Muscle of arm (tissue), 12 donors: ENCODE results near the gene C1QL1. TPM values are rescaled to one million over a fixed set of nuclear protein-coding genes. Genes with fewer than 3 reads are reported as not detected.

Source experiments
- DNase-seq: peaks from one replicate; pipeline ENCODE4 v3.0.0-alpha.2; 2013
- polyA plus RNA-seq, 12 donors: library from polyadenylated mRNA; unstranded; fragments of 120-200 nt; gene quantifications; one replicate each; pipeline ENCODE4 v1.2.1, GENCODE V29; 2013; ENCODE audit not compliant: insufficient read length in 12 of 12

The C1QL1 gene
- polyA plus RNA-seq, 12 donors, result 1.2 to 8.8 (median 1.9) TPM; not detected in 1

DNA sequence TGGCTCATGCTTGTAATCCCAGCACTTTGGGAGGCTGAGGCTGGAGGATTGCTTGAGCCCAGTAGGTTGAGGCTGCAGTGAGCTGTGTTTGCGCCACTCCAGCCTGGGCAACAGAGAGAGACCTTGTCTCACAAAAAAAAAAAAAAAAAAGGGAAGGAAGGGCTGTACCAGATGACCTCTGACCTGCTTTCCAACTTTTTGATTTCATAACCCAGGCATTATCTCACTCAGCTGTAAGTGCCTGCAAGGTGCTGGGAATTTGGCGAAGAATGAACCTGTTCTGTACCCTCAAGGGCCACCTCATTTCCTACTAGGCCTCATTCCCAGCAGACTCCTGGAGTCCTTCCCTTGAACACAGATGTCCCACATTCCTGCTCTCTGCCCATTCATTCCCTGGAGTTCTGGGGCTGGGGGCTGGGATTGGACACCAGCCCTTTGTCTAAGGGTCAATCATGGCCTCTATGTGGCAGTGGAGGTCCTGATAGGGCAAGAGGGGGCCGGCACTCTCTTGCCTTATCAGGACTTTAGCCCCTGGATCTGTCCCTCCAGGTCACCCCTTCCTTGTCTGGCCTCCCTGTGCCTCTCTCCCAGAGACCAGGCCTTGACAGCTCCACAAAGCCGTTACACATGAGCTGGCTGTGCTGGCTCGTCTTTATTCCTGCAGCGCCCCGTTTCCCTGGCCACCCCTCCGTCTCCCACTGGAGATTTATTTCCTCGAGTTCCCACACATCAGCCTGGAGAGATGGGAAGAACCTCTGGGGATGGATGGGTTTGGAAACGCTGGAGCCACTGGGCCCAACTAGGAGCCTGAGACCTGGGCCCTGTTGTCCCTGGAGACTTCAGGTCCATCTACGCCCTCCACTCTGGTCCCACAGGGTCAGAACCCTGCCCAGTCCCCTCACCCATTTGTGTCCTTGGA lies 52.0 kb downstream of the C1QL1 start:
- no peak for DNase-seq

DNA sequence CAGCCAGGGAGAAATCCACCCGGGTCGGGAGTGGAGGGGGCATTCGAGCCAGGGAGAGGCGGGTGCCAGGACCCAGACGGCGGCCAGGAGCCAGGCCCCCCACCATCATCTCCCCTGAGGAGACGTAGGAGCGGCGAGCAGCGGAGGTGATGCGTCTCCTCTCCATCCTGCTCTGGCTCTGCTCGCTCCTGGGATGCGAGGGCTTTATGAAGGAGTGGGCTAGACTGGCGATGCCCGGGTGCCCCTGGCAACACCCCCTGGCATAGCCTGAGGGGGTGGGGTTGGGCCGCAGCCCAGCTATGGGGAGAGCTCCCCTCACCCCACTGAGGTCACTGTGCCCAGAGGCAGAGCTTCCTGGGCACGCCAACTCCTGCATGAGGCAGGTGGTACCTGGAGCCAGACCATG lies 52.8 kb downstream of the C1QL1 start, which contains the start of gene GFAP:
Gene GFAP (minus strand): TSS at position 180 of the 406 bp plus-strand sequence. CDS start 14 bp downstream, at position 166.
- DNase-seq, result no peak

DNA sequence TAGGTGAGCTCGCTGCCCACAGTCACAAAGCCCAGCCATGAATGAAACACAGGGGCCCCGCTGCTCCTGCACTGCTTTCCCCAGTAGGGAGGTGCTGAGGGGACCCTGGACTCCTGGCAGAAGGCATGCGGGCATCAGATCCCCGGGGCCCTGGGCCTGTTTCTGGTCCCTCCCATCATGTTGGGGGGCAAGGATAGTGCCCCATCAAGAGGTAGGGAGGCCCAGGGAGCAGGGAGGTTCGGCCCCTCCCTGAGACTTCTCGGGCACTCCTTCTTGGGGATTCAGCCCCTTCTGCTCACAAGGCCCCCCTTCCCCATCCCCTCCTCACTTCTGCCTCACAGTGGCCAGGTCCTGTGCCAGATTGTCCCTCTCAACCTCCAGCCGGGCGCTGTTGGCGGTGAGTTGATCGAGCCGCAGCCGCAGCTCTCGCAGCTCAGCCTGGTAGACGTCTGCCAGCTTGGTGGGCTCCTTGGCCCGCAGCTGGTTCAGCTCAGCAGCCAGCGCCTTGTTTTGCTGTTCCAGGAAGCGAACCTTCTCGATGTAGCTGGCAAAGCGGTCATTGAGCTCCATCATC lies 53.3 kb downstream of the C1QL1 start:
- no peak for DNase-seq

DNA sequence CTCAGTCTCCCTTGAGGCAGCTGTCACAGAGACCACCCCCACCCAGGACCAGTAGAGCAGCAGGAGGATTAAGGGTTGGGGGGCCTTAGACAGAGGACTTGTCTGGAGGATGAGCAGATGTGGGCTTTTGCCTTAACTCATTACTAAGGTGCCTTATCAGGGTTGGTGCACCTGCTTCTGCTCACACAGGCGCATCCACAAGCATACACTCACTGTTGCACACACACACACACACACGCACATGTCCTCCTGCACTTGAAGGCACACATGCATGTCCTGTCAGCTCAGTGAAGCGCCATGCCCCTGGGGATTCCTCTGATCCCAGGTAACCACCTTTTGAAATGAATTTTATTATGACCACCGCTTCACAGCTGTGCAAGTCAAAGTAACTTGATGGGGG lies 54.0 kb downstream of the C1QL1 start:
- no peak for DNase-seq

DNA sequence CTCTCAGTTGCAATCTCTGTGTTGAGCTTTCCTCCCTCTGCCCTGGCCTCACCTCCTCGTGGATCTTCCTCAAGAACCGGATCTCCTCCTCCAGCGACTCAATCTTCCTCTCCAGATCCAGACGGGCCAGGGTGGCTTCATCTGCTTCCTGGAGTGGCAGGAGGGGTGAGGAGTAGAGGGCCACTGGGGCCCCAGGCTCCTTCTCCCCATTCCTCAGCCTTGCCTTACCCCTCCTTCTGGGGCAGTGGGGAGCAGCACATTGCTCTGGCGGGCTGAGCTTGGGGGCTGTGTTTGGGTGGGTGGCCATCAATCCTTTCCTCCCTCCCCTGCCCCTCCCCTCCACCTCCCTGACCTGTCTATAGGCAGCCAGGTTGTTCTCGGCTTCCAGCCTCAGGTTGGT lies 54.4 kb downstream of the C1QL1 start:
- no peak for DNase-seq

DNA sequence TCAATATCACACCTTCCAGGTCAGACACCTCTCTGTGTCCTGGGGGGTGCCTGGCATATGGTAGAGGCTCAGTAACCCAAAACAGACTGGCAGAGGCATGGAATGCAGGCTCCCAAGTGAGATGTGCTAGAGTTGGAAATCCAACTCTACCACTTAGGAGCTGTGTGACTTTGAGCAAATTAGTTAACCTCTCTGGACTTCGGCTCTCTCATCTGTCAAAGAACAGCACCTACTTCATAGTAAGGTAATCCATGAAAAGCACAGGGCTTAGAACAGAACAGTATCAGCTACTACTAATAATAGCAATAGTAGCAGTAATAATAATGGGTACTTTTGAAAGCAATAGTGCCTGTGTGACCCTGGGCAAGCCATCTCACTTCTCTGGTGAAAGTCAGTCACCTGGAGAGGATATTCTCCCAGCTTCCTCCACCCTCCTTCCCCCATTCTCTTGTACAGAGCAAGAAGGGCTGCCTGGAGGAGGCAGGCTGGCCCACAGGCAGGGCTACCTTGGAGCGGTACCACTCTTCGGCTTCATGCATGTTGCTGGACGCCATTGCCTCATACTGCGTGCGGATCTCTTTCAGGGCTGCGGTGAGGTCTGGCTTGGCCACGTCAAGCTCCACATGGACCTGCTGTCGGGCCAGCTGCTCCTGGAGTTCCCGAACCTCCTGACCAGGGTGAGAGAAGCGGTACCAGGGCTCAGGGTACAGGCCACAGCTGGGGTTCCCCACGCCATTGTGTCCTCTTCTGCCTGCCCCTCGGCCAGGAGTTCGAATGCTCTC lies 55.1 kb downstream of the C1QL1 start:
- no peak for DNase-seq

DNA sequence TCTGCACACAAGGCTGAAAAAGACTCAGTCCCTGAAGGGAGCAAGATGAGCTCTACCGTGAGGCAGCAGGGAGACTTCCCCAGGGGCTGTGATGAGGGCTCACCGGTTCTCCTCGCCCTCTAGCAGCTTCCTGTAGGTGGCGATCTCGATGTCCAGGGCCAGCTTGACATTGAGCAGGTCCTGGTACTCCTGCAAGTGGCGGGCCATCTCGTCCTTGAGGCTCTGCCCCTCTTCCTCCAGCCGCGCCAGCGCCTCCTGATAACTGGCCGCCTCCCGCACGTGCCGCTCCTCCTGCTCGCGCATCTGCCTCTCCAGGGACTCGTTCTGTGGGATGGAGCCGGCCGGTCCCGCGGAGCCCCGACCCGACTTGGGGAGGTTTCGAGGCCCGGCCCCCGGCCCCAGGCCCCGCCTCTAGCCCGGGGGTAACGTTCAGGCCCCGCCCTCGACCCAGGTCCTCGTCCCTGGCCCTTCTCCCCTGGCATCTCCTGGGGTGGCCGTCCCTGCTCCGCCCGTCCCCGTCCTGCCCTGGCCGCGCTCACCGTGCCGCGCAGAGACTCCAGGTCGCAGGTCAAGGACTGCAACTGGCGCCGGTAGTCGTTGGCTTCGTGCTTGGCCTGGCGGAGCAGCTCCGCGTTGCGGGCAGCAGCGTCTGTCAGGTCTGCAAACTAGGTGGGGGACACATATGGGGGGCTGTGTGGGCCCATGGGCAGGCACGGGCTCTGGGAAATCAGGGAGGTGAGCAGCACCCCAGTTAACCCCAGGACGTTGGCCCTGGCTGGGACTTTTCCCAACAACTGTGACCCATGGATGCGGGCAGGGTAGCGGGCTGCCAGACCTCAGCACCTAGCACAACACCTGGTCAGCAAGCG lies 56.7 kb downstream of the C1QL1 start:
- DNase-seq, result no peak

DNA sequence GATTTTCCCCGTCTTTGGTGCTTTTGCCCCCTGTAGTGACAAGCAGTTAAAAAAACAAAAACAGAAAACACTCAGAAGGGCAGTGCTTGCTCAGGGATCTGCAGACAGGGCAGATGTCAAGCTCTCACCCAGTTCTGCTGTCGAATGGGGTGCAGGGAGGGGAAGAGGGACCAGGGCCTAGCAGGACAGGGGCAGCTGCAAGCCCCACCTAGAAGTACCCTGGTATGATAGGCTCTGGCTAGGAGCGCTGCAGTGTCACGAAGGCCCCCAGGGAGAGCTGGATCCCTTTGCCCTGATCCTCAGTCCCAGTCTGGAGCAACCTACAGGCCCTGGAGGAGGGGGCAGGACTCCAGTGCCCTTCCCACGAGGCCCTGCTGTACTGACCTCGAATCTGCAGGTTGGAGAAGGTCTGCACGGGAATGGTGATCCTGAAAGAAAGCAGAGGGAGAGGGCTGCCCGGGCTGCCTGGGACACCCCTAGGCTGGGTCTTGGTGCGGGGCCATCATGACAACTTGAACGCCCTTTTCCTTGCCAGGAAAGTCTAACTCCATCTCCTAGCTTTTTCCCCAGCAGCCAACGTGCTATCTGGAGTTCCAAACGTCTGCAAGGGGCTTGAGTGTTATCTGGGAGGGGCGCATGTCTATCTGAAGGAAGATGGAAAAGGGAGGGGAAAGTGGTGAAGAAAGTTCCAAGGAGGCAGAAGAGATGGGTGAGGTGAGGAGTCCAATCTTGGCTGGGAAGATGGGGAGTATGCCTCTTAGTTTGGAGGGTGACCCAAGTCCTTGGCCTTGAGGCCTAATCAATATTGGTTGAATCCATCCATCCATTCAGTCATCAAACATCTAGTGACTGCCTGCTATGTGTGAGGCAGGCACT lies 57.6 kb downstream of the C1QL1 start:
- DNase-seq, result no peak

Other genes starting within 250 kb of the C1QL1 start
- gene ADAM11, start 209.3 kb downstream of the C1QL1 start, polyA plus RNA-seq, result 1 to 10 TPM in 8 of 12 donors, under 1 TPM in 2, not detected in 2; 0.96 to 4.1 (median 1.8) TPM
- 10 to 100 TPM in 11 of 12 donors, not detected in 1; 16.3 to 32.0 (median 21.9) TPM for gene GJC1, start 138.0 kb downstream of the C1QL1 start, polyA plus RNA-seq
- 1 to 10 TPM in 10 of 12 donors, not detected in 2; 2.5 to 6.5 (median 4.0) TPM for gene HIGD1B, start 120.4 kb downstream of the C1QL1 start, polyA plus RNA-seq
- 100 to 1,000 TPM in 1 of 12 donors, 10 to 100 TPM in 10, not detected in 1; 59.8 to 132 (median 68.8) TPM for gene EFTUD2, start 68.9 kb downstream of the C1QL1 start, polyA plus RNA-seq
- 1 to 10 TPM in 4 of 12 donors, under 1 TPM in 5, not detected in 3; 0.23 to 2.5 (median 0.68) TPM for gene GFAP, start 52.8 kb downstream of the C1QL1 start, polyA plus RNA-seq
- 10 to 100 TPM in 3 of 12 donors, 1 to 10 TPM in 8, not detected in 1; 5.0 to 17.5 (median 9.3) TPM for gene KIF18B, start 20.5 kb downstream of the C1QL1 start, polyA plus RNA-seq
- 100 to 1,000 TPM in 1 of 12 donors, 10 to 100 TPM in 11; 25.4 to 360 (median 30.2) TPM for gene DCAKD, start 83.3 kb upstream of the C1QL1 start, polyA plus RNA-seq
- gene NMT1, start 93.0 kb upstream of the C1QL1 start, polyA plus RNA-seq, result 10 to 100 TPM in 11 of 12 donors, not detected in 1; 34.2 to 92.9 (median 40.6) TPM
- gene PLCD3, start 164.2 kb upstream of the C1QL1 start, polyA plus RNA-seq, result 10 to 100 TPM in 11 of 12 donors, not detected in 1; 21.4 to 75.0 (median 30.5) TPM
- 10 to 100 TPM in 2 of 12 donors, 1 to 10 TPM in 9, not detected in 1; 3.9 to 11.0 (median 5.8) TPM for gene ACBD4, start 167.4 kb upstream of the C1QL1 start, polyA plus RNA-seq
- gene HEXIM1, start 180.2 kb upstream of the C1QL1 start, polyA plus RNA-seq, result 10 to 100 TPM in 11 of 12 donors, not detected in 1; 19.6 to 35.9 (median 22.2) TPM
- 1 to 10 TPM in 10 of 12 donors, not detected in 2; 4.5 to 9.1 (median 6.3) TPM for gene HEXIM2, start 193.6 kb upstream of the C1QL1 start, polyA plus RNA-seq